Suppressor macrophage (primary cell): ENCODE data around the gene GSTM2.

Source experiments
- DNase-seq, 4 experiments: peaks; one replicate each; pipeline ENCODE4 v3.0.0-alpha.2; 2020 to 2022

GSTM2 gene

DNA sequence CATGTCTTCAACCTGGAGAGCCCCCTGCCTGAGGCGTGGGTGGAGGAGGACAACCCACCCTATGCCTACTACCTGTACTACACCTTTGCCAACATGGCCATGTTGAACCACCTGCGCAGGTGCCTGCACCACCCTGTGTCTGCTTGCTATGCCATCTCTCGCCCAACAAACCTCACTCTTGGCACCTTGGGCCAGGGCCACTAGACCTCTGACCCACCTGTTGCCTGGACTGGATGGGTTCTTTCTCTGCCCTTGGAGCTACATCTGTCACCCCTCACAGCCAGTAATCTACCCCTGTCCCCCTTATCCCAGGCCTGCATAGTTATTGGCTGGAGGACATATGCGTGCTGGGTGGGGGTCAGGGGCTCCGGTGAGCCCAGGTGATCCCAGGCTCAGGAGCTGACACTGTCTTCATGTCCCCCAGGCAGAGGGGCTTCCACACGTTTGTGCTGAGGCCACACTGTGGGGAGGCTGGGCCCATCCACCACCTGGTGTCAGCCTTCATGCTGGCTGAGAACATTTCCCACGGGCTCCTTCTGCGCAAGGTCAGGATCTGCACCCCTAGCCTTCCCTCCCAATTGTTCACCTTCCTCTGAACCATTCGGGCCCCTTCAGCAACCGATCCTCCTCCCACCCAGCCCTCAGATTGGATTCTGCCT lies 38.4 kb upstream of the GSTM2 start:
- DNase-seq, result no peak

DNA sequence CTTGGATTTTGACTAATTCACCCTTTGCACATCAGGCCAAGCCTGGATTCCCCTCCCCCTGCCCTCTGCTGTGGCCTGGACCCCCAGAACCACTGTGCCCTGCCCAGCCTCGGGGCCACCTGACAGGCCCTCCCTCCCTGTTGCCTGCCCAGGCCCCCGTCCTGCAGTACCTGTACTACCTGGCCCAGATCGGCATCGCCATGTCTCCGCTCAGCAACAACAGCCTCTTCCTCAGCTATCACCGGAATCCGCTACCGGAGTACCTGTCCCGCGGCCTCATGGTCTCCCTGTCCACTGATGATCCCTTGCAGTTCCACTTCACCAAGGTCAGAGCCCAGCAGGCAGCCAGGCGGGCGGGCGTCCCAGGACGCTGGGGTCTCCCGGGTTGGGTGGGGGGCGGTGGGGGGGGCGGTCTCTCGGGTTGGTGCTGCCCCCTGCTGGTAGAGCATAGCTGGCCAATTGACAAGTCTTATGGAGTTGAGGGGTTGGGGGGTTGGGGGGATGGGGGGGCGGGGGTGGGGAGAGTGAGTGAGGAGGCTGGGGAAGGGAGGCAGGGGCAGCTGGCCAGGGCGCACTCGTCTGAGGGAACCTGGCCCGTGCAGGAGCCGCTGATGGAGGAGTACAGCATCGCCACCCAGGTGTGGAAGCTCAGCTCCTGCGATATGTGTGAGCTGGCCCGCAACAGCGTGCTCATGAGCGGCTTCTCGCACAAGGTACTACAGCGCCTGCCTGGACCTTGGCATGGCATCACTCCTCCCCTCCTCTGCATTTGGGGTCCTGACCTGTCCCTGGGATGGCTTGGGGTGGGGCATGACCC lies 37.6 kb upstream of the GSTM2 start:
- peak in 1 of 4 experiments; percentile 46 for DNase-seq

DNA sequence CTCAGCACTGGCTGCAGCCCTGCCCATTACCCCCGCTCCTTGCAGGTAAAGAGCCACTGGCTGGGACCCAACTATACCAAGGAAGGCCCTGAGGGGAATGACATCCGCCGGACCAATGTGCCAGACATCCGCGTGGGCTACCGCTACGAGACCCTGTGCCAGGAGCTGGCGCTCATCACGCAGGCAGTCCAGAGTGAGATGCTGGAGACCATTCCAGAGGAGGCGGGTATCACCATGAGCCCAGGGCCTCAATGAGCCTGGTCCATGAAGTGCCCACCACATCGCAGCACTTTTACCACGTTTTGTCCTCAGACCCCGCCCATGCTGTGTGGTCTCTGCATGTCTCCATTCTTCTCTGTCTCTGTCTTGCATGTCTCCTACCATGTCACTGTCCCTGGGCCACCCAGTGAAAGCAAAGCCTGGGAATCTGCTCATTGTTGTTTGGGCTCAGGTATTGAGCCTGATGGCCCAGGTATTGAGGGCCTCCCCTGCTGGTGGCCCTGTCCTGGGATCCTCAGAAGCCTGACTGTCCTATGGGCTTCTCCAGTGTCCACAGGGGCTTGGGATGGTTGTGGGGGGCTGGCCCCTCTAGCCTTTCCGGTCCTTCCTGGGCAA lies 36.9 kb upstream of the GSTM2 start:
- no peak for DNase-seq

DNA sequence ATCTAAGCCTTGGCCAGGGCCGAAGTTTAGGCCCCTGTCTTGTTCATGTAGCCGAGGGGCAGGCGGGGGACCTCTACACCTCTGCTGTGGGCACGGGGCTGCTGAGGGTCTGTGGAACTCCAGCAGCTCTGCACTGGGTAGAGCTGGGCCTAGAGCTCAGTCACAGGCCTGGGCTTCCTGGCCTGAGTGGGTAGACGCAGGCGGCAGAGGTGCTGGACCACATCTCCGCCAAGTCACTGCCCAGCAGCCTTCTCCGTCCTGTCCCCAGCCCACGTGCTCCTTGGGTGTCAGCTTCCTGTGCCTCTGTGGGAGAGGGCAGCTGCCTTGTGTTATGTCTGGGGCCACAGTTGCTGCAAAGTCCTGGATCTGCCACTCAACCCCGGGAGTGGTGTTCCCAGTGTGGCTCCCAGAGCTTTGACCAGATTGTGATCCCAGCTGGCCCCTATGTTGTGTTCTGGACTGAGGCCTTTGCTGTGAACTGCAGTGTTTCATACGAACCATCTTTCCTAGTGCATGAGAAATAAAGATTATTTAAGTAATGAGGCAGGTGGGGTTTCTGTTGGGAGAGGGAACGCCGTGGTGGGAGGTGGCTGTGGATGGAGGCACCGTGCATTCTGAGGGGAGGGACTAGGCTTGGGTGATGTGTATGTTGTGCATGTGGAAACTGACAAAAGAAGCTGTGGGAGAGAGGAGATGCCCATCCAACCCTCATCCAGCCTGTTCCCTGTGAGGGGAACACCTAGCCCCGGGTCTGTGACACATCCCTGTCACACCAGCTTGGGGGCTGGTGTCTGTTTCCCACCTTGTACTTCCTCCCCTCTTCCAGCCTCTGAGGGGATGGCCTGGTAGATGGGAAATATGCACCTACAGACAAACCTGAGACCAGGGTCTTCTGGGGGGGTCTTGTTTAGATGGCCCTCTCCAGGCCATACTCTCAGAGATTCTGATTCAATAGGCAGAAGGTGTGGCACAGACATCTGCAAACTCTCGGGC lies 36.0 kb upstream of the GSTM2 start:
- peak in 1 of 4 experiments; percentile 39 for DNase-seq

DNA sequence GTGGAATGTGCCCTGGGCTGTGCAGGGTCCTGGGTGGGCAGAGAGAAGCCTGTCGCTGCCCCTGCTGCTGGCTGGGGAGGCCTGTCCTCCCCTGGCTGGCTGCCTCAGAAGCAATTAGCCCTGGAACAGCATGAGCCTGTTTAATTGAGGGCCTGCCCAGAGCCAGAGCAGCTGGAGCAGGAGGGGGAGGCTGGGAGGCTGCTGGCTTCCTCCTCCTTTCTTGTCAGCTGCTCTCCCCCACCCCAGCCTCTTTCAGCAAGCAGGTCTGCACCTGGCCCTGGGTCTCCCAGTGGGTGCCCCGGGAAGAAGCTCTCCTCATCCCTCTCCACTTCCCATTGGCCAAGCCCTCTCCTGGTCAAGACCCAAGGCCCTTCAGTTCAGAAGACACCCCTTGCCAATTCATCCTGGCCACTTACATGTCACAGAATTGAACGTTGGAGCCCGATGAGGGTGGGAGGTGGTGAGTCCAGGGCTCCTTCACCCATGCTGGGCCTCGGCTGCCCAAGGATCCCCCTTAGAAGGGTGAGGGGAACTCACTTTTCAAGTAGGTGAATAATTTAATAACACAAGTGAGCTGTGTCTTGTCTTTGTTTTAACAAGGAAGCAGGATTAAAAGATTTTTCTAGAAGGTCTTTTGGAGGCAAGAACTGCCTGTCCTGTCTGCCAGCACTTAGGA lies 35.0 kb upstream of the GSTM2 start:
- no peak for DNase-seq

DNA sequence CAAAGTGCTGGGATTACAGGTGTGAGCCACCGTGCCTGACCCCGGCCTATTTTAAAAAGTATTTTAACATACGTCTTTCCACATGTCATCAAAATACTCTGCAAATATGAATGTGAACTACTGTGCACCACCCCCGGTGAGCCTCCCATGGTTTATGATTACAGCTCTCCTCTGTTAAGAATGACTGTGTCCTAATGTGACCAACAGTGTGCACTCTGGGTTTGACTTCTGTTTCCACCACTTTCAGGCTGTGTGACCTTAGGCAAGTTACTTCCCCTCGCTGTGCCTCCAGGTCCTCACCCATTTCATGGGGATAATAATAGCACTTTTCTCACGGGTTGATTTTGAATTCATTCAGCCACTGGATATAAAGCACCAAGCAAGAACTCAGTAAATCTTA lies 33.6 kb upstream of the GSTM2 start:
- peak; percentile 69 to 81 (median 74) for DNase-seq

DNA sequence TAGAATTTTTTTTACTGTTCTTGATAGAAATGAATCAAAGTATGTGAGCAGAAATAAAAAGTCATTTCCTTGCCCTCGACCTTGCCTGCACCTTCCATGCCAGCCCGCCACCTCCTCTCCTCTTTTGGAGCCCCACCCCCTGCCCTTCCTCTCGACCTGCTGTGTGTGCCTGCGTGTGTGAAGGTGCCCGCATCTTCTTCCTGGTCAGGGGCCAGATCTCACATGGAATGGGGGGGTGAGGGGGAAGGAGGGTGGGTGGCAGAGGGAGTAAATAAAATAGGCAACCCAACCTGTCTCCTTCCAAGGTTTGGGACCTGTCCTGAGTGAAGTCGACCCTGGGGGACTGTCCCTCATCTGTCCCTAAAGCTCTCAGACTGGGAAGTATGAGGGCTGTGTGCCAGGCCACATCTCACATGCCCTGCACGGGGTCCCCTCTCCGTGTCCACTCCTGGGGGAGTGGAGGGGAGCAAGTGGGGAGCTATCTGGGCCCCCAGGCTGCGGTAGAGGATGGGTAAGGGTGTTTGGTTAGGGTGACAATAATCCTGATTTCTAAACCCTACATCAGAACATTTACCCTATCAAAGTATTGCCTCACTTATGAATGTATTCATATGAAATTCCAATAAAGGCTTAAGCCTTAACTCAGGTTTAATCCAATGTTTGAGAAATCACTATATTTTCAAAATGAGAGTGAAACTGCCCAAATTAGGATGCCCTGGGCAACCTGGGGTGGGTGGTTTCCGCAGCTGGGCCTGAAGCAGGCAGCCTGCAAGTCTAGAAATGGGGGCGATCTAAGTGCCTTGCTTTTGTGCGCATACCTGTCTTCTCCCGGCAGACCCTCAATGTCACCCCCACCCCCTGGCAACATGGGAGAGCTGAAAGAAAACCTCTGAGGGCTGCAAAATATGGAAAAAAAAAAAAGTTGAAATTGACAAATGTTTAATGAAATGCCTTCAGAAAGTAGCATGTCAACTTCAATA lies 32.8 kb upstream of the GSTM2 start:
- no peak for DNase-seq

DNA sequence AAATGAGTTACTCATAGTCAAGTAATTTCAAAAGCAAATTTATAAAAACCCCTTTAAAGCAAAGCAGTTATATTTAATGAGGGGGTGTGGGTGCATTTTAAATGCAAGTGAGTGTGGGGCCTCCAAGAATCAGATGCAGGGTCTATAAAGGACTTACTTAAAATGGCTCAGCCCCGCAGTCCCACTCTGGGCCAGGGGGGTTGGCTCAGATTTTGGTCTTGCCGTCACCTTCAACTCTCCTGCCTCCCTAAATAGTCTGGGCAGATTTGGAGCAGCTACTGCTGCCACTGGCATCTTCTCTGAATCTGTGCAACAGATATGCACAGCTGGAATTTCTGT lies 32.0 kb upstream of the GSTM2 start:
- no peak for DNase-seq

DNA sequence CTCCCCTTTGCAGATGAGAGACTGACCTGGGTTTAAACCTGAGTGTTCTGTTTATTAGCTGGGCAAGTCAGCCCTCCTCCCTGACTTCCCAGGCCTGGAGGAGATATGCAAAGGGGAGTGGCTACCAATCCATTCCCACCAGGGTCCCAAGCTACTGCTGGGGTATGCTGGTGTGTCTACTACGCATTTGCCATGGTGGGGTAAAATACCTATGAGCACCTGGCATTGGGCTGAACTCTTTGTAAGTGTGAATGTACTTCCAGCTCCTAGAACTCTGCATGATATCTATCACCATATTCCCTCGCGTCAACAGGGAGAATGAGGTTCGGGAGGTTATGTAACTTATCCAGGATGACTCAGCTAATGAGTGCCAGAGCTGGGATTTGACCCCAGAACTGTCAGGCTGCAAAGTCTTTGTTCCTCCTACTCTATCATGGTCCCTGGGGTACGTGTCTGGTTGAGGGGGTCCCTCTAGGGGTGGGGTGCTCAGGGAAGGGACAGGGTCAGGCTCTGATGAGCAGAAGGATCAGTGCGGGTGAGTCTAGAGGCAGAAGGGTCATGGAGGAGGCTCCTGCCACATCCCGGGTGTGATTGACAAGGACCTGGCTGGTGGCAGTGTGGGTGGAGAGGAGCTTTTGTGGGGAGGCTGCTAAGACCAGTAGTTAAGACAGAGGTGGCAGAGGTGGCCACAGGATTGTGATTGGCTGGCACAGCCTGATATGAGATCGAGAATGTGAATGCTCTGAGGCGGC lies 31.5 kb upstream of the GSTM2 start:
- DNase-seq, result peak; percentile 55 to 70 (median 60)

DNA sequence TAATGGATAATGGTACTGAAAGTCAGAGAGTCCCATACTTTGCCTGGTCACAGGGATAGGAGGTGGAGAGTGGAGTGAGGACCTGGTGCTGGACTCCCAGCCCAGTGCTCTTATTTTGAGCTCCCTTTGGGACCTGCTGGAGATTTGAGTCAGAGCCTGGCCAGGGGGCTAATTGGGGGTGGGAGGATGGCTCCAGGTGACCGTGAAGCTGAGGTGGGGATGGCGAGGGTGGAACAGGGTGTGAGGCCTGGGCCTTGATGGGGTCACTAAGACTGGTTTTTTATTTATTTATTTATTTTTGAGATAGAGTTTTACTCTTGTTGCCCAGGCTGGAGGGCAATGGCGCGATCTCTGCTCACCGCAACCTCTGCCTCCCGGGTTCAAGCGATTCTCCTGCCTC lies 30.4 kb upstream of the GSTM2 start:
- DNase-seq, result no peak

DNA sequence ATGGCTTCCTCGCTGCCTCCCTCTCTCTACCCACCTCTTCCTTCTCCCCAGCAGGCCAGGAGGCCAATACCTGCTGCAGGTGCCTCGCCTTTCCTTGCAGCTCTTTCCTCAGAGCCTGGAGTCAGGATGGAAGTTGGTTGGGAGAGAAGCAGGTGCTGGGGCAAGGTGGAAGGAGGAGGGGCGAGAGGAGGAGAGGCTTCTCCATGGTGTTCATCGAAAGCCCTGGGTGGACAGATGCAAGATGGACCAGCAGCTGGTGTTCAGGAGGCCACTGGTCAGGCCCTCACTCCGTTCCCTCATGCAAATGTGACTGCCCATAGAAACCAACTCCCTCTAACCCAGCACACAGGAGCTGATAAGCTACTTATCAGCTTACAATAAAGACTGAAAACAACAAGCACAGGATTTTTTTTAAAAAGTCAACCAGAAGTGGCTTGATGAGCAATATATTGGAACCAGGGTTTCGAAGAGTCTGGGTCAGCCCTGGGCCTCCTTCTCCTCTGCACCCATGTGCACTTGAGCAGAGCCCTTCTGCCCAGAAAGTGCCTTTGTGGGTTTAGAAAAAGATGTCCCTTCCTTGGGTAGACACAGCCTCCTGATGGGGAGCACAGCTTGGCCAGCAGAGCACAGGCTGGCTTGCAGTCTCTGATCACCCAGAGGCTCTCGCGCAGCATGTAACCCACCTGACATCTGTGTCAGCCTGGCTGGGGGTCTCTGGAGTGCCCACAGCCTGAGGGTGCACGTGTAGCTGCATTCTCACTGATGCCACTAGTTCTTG lies 28.6 kb upstream of the GSTM2 start:
- DNase-seq, result no peak

DNA sequence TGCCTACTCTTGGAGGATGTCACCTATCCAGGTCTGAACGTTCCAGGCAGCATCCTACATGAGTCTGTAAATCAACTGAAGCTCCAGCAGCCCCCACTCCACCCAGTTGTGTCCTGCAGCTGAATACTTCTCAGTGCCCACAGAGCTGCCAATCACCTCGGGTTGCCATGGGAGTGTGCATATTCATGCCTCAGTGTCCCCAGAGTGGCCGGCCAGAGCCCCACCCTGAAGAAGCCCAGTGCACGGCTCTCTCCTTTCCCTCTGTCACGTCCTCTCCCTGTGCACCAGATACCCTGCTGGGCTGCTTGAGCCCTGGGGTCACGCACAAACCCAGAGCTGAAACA lies 28.0 kb upstream of the GSTM2 start:
- DNase-seq, result no peak

DNA sequence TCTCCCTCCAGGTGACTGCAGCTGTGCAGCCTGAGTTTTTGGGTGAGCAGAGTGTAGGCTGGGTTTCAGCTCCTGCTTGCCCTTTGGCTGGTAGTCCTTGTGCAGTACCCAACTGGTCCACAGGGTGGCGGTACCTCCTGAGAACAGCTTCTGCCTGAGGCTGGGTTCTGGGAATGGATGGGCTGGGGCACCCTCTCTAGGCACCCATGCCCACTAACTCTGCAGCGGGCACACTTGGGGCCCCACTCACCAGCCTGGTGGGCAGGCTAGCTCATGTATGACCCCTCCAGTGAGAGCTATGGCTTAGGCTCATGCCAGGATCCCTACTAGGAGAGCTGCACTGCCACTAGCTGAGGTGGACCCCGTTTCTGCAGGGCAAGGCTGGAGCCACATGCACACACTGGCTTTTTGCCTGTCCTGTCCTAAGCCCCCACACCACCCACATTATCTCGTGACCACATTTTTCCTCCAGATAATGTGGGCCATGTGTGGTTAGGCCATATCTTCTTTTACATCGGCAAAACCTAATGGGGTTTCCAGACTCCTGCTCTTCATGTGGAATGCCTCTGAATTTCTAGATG lies 27.5 kb upstream of the GSTM2 start:
- peak; percentile 83 to 93 (median 89) for DNase-seq

DNA sequence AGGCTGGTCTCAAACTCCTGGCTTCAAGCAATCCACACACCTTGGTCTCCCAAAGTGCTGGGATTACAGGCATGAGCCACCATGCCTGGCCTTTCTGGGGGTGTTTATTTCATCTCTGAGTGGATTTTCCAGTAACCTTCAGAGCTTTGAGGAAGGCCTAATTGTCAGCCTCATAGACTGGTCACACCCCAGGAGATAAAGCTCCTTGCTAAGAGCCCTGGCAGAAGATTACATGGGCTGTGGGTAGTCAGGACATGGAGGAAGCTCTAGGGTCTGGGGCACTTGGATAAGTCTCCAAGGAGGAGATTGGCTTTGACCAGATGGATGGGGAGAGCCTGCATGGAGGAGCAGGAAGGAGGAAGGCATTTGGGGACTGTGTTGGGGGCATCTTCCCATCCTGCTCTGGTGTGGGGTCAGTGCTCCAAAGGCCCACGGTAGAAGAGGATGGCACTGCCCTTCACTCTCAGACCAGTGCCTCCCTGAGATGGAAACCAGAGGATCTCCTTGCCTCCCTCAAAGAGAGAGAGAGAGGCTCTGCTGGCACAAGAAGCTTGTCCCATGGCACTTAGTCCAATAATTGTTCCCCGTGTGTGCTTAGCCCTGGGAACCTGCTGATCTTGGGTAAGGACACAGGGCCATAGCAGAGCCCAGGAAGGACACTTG lies 26.6 kb upstream of the GSTM2 start:
- DNase-seq, result no peak

DNA sequence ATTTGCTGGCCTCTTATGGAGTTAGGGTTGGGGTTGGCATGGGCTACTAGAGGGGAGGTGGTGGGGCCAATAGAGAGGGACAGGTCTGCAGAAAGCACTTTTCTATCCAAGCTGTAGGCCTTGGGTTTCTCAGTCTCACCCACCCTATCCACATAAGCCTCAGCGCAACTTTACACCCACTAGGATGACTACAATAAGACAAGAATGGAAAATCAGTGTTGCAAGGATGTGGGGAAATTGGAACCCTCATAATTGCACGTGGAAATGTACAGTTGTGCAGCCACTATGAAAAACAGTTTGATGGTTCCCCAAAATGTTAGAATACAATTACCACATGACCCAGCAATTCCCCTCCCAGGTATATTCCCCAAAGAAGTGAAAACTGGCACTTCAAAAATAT lies 26.0 kb upstream of the GSTM2 start:
- peak; percentile 69 to 86 (median 74) for DNase-seq

DNA sequence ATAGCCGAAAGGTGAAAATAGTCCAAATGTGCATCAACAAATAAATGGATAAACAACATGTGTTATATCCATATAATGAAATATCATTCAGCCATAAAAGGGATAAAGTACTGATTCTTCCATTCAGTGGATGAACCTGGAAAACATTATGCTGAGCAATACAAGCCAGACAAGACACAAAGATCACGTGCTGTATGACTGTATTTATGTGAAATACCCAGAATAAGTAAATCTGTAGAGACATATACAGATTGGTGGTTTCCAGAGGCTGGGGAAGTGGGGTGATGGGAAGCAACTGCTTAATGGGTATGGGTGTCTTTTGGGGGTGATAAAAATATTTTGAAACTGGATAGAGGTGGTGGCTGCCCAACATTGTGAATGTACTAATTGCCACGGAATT lies 25.2 kb upstream of the GSTM2 start:
- peak in 3 of 4 experiments; percentile 47 to 70 (median 57) for DNase-seq

DNA sequence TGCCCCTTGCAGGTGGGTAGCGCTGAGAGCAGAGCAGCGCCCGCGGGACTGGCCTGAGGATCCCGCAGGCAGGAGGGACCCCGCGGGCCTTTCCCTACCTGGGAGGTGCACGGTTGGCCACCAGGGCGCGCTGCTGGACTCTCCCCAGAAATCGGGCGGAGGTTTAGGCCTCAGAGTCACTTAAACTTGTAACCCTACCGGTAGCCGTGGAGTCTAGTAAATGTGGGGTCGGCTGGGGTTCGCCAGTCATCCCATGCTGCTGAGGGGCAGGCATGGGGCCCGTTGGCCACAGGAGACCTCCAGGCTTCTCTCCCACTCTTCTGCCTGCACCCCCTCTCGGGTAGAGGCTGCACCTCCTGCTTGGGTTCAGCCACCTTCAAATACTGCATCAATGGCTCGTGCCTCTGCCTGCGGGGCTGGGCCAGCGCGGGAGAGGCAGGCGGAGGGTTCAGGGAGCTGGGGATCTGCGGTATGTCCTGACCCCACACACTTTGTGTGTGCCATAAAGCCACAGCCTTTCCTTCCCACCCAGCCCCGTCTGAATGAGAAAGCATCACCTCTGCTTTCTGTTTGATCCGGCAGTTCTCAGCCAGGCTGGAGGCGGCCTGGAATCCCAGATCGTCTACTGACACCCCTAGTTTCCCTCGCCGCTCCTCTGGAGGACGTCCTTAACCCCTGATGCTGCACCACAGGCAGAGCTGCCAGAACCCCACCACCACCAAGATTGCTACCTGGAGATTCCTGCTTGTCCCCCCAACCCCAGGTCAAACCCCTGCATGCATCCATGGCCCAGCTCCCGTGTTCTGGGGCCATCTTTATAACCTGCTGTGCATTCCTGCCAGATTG lies 24.2 kb upstream of the GSTM2 start:
- peak; percentile 83 to 93 (median 88) for DNase-seq
